ENCODE data around the gene FER. TPM values are rescaled to one million over a fixed set of nuclear protein-coding genes. Genes with fewer than 3 reads are reported as not detected.

Gene FER
- total RNA-seq, 1 donor from 2014 or later = 30.9 TPM

DNA sequence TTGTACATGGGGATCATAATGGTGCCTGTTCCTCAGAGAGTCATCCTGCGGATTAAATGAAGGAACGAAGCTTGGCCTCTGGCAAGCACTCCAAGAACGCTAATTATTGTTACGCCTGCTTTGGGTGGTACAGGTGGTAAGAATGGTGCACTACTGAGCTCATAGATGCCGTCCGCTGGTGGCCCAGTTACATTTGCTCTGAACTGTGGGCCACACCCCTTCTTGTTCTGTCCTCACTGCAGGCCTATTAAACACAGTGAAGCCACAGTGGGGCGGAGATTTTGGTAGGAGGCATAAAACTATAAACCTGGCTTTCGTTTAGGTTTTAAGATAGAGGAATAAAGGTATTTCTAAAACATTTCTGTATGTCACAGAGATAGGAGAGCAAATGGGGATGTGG lies 40.6 kb upstream of the FER start:
- no peak overlapping the region for H3K27ac Mint-ChIP-seq (ENCODE audit: unreplicated experiment)
- TF ChIP-seq, protein P1, sequence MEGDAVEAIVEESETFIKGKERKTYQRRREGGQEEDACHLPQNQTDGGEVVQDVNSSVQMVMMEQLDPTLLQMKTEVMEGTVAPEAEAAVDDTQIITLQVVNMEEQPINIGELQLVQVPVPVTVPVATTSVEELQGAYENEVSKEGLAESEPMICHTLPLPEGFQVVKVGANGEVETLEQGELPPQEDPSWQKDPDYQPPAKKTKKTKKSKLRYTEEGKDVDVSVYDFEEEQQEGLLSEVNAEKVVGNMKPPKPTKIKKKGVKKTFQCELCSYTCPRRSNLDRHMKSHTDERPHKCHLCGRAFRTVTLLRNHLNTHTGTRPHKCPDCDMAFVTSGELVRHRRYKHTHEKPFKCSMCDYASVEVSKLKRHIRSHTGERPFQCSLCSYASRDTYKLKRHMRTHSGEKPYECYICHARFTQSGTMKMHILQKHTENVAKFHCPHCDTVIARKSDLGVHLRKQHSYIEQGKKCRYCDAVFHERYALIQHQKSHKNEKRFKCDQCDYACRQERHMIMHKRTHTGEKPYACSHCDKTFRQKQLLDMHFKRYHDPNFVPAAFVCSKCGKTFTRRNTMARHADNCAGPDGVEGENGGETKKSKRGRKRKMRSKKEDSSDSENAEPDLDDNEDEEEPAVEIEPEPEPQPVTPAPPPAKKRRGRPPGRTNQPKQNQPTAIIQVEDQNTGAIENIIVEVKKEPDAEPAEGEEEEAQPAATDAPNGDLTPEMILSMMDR (IDR thresholded peaks at IDR 0.05; ENCODE audit: partially characterized antibody, unreplicated experiment) = no peak
- no peak for DNase-seq

DNA sequence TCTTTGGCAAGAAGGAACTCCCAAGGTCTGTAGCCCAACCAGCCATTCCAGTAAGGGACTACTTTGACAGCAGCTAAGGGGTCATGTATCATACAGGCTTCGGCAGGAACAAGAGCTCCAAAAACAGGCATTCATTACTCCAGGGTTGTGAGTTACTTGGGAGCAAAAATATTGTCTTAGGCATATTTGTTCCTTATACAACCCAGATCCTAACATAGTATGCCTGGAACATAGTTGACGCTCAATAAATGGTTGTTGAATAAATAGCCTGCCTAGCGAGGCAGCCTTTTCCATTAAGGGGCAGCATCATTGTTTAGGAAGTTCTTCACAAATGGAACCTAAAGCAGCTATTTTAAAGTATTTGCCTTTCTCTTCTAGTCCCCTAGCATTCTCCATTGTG lies 35.8 kb upstream of the FER start:
- Mint-ChIP-seq H3K4me1 (ENCODE audit: low read depth, unreplicated experiment) (peaks cover 4% of the 10 kb centered on the region), H3K4me3 (ENCODE audit: unreplicated experiment) (no peak overlapping the region), H3K27ac (ENCODE audit: unreplicated experiment) (no peak overlapping the region), H3K9me3 (ENCODE audit: unreplicated experiment) (no peaks in the 10 kb centered on the region), H3K36me3 (ENCODE audit: unreplicated experiment) (no peaks in the 10 kb centered on the region), H3K27me3 (ENCODE audit: unreplicated experiment) (peaks cover 2% of the 10 kb centered on the region)
- TF ChIP-seq, protein P1 (IDR thresholded peaks at IDR 0.05; ENCODE audit: partially characterized antibody, unreplicated experiment) = no peak
- DNase-seq = no peak

More for the DNA sequence above, 40.6 kb upstream of the FER start:
- H3K27me3 Mint-ChIP-seq (ENCODE audit: unreplicated experiment) = no peaks in the 10 kb centered on the region
- peaks cover 7% of the 10 kb centered on the region for H3K4me1 Mint-ChIP-seq (ENCODE audit: low read depth, unreplicated experiment)
- H3K4me3 Mint-ChIP-seq (ENCODE audit: unreplicated experiment) = no peak overlapping the region
- H3K9me3 Mint-ChIP-seq (ENCODE audit: unreplicated experiment) = peaks cover 1% of the 10 kb centered on the region
- no peaks in the 10 kb centered on the region for H3K36me3 Mint-ChIP-seq (ENCODE audit: unreplicated experiment)

DNA sequence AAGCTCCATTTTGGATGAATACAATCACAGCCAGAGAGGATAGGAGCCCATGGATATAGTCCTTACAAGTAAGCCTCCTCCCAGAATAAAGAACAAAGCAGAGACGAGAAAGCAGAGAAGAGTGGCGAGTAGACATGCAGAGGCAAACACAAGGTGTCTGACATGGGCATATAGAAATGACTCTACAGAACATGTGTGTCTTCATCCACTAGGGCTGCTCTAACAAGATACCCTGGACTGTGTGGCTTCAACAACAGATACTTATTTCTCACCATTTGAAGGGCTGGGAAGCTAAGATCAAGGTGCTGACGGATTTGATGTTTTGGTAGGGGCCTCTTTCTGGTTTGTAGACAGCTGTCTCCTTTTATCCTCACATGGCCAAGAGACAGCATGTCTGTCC lies 32.3 kb upstream of the FER start:
- H3K36me3 Mint-ChIP-seq (ENCODE audit: unreplicated experiment) = no peaks in the 10 kb centered on the region
- DNase-seq = no peak
- H3K9me3 Mint-ChIP-seq (ENCODE audit: unreplicated experiment) = no peaks in the 10 kb centered on the region
- H3K27me3 Mint-ChIP-seq (ENCODE audit: unreplicated experiment) = peaks cover 2% of the 10 kb centered on the region
- no peak overlapping the region for H3K4me3 Mint-ChIP-seq (ENCODE audit: unreplicated experiment)
- no peaks in the 10 kb centered on the region for H3K4me1 Mint-ChIP-seq (ENCODE audit: low read depth, unreplicated experiment)
- TF ChIP-seq, protein P1 (IDR thresholded peaks at IDR 0.05; ENCODE audit: partially characterized antibody, unreplicated experiment) = no peak
- H3K27ac Mint-ChIP-seq (ENCODE audit: unreplicated experiment) = no peak overlapping the region

DNA sequence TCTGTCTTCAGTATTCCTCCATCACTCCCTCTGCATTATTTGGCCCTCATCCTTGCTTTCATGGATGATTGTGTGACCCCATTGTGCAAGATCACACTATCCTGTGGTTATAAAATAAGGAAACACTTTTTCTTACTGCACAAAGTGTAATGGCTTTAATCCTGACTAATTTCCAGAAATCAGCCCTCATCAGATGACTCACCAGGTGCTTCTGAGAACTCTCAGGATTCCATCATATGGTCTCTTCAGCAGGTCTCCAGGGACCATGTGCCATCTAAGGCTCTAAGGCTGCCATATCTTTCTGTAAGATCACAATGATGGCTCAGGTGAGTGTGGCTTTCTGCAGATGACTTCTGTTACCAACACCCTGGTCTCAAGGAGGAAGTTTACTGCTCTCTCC lies 27.3 kb upstream of the FER start:
- H3K27ac Mint-ChIP-seq (ENCODE audit: unreplicated experiment) = no peak overlapping the region
- no peak overlapping the region for H3K4me3 Mint-ChIP-seq (ENCODE audit: unreplicated experiment)
- peaks cover 3% of the 10 kb centered on the region for H3K9me3 Mint-ChIP-seq (ENCODE audit: unreplicated experiment)
- DNase-seq = no peak
- H3K4me1 Mint-ChIP-seq (ENCODE audit: low read depth, unreplicated experiment) = peaks cover 7% of the 10 kb centered on the region
- no peaks in the 10 kb centered on the region for H3K36me3 Mint-ChIP-seq (ENCODE audit: unreplicated experiment)
- peaks cover 2% of the 10 kb centered on the region for H3K27me3 Mint-ChIP-seq (ENCODE audit: unreplicated experiment)
- TF ChIP-seq, protein P1 (IDR thresholded peaks at IDR 0.05; ENCODE audit: partially characterized antibody, unreplicated experiment) = no peak

DNA sequence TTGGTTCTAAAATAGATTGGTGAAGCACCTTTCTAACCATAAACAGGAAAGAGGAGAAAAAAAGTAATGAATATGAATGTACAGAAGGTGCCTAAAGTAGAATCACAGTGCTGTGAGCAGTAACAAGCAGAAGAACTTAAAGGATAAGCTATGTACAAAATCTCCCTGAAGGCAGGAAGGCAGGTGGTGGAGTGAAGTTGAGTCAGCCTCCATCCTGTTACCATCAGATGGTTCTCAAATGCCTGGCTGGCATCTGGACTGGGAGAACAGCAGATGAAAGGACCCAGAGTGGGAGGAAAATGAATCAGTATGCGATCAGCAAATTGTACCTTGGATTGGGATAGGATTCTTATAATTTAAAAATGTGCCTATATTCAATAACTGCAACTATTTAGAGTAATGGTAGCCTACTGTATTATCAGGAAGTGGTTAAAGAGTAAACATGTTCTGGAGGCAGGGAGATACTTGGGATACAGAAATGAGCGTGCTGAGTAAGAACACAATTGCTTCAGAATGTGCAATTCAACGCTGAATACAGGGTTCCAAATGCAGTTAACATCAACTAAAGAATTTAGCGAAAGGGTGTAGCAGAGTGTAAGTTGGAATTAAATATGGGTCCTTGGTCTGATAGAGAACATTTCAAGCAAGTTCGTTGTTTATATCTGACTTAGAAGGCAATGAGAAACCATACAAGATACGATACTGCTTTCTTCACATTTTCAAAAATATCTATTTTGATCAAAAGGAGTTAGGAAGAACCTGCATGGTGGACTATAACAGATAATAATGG lies 21.1 kb upstream of the FER start:
- H3K27ac Mint-ChIP-seq (ENCODE audit: unreplicated experiment) = peak overlapping the region; percentile 100
- H3K36me3 Mint-ChIP-seq (ENCODE audit: unreplicated experiment) = no peaks in the 10 kb centered on the region
- H3K27me3 Mint-ChIP-seq (ENCODE audit: unreplicated experiment) = peaks cover 19% of the 10 kb centered on the region
- peak; percentile 47 for DNase-seq
- TF ChIP-seq, protein P1 (IDR thresholded peaks at IDR 0.05; ENCODE audit: partially characterized antibody, unreplicated experiment) = no peak
- H3K4me3 Mint-ChIP-seq (ENCODE audit: unreplicated experiment) = peak overlapping the region; percentile 97
- peaks cover 36% of the 10 kb centered on the region for H3K4me1 Mint-ChIP-seq (ENCODE audit: low read depth, unreplicated experiment)
- peaks cover 21% of the 10 kb centered on the region for H3K9me3 Mint-ChIP-seq (ENCODE audit: unreplicated experiment)
